Measurements from ENCODE around the gene SELP.
A peak's percentile ranks its signal among the peaks of the same experiment; 100 is the strongest.

SELP gene

DNA sequence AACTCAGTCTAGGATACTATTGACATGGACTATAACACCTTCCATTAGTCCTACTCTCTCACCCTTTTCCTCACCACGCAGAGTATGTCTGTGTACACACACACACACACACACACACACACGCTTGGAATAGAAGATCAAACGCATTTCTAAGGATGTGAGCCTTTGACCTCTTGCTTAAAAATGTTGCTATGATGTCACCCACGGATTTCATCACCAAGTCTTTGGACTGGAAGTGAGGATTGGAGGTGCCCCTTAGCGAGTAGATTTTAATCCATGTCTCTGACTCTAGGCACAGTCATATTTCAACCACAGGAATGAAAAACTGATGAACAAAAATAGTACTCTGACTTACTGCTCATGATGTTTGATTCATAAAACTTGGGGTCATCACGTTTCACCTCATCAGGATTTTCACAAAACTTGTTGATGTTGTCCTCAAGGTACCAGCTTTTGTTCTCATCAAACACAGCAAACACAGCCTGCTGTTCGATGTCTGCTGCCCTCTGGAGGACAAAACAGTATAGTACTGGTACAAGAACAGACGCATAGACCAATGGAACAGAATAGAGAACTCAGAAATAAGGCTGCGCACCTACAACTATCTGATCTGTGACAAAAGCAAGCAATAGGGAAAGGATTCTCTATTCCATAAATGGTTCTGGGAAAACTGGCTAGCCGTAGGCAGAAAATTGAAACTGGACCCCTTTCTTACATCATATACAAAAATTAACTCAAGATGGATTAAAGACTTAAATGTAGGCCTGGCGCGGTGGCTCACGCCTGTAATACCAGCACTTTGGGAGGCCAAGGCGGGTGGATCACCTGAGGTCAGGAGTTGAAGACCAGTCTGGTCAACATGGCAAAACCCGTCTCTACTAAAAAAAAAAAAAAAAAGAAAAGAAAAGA, 83.6 kb downstream of the SELP start:
- no peak for TF ChIP-seq POLR2A (IDR thresholded peaks at IDR 0.05; ENCODE audit: low read length)
- no peak for TF ChIP-seq GATA1 (IDR thresholded peaks at IDR 0.05; ENCODE audit: low read depth, low read length)
- peak; percentile 72 to 80 for DNase-seq

DNA sequence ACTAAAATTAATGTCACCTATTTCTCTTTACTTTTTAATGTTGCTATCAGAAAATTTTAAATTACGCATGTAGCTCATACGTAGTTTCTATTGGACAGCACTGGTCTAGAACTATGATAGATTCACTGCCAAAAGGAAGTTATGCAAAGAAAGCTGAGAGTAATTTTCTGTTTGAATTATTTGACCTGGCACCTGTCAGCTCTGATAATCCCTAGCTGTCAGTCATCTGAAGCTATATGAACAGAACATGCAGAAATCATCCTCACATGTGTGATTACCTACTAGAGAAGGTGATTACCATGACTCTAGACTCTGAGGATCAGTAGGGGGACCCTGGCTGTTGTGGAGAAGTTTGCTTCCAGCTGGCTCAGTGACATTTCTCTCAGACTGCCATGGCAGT, 84.5 kb downstream of the SELP start:
- DNase-seq: no peak
- TF ChIP-seq POLR2A (IDR thresholded peaks at IDR 0.05; ENCODE audit: low read length) (no peak), GATA1 (IDR thresholded peaks at IDR 0.05; ENCODE audit: low read depth, low read length) (no peak)

DNA sequence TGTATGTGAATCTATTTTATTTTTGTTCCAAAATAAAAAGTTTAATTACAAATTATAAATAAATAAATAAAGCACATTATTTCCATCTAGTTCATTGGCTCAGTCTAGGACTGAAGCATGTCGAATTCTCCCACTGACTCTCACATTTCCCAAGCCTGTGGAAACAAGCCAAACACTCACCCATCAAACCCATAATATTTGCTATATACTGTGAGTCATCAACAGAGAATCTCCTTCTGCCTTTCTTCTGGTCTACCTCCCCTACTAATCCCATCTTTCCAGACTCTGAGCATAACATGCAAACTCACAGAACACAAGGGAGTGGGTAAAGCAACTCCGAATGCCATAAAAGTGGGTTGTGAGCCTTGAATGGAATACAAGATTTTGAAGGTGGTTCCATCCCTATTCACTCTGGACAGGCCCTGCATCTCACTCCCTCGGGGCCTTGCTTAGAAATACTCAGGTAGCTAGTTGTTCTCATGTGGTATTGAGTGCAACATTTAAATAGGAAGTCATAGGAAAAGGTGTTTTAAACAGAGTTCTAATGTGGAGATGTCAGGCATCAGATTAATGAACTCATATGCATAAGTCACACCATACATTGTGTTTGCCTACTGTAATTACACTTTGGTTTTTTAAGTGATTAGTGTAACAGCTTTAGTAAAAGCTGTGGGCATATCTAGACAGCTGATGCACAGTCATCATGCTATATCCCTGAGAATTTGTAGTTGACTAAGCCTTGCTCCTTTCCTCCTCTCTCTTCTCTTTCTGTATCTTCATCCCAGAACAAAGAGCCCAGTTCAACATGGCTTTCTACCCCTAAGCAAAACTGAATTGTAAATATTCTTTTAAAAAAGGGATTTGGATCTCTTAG, 90.7 kb downstream of the SELP start:
- no peak for TF ChIP-seq GATA1 (IDR thresholded peaks at IDR 0.05; ENCODE audit: low read depth, low read length)
- no peak for TF ChIP-seq POLR2A (IDR thresholded peaks at IDR 0.05; ENCODE audit: low read length)
- no peak for DNase-seq

Data from erythroblast (primary cell).